SKM-1 treated with dmso at 0.1 percent for 144 hours (cell line): Measurements from ENCODE around the gene LYG1.
"Not testable (repeated sequence)": the region's sequence is repeated elsewhere in the genome, so short reads cannot be mapped to it uniquely, and the experiment has no call there.

Source experiments
- DNase-seq: peaks from one replicate; lab custom pipeline; 2025; ENCODE audit not compliant: unreplicated experiment; lab: John Stamatoyannopoulos, UW

The LYG1 gene

GRCh38 chr2:99278195-99278765 is 22.7 kb downstream of the LYG1 start:
- not testable (repeated sequence) for DNase-seq

DNA sequence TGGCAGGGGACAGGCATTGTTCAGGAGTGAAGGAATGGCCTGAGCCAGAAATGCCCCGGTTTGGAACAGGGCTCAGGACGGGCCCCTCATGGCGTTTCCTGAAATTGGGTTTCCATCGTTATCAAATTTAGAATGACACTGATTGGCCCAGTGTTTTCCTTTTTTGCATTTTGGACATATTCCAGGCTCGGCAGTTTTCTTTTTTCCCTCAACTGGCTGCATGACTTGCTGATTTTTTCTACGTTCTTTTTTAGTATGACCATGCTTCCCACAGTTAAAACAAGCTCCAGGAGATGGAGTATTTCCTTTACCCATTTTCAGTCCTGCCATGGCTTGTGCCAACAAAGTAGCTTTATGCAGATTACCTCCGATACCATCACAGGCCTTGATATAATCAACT is 25.1 kb downstream of the LYG1 start:
- DNase-seq: no peak

DNA sequence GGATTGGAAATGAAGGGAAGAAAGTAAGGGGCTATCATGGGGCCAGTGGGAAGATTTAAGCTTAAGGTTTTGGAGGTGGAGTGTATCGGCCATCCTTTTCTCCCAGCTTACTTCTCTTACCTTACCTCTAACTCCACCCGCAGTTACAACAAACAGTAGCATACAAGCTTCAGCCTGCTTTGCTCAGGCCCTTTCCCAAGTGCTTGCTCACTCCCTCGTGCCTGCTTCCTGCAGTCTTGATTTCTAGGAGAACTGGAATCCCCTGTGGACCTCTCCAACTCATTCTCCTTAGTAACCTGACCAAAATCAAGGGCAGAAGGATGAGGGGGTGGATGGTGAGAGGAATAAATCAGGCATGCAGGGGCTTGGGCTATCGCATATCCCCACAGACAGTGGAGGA is 39.8 kb downstream of the LYG1 start:
- DNase-seq: no peak

- DNase-seq: no peak
Measured at GRCh38 chr2:99260184-99260583, 40.8 kb downstream of the LYG1 start.

DNA sequence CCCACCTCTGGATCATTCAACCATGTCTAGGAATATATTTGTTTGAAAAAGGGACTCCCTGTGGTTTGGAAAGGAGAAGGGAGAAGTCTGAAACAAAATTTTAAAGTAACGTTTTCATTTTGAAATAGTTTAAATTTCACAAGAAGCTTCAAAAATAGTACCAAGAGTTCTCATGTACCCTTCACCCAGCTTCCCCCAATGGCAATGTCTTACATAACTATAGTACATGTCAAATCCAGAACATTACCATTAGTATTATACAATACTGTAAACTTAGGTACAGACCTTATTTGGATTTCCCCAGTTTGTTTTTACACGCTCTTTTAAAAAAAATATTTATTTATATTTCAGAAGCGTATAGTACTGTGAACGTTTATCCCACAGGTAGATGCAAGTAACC is 41.5 kb downstream of the LYG1 start:
- DNase-seq: no peak

GRCh38 chr2:99256677-99257076 is 44.3 kb downstream of the LYG1 start:
- no peak for DNase-seq

- no peak for DNase-seq
Measured at GRCh38 chr2:99255491-99256318, 45.3 kb downstream of the LYG1 start, which contains the start of gene LYG2. Gene LYG2 (minus strand): TSS chr2:99255666. CDS start chr2:99254260, 1,406 bp downstream.

DNA sequence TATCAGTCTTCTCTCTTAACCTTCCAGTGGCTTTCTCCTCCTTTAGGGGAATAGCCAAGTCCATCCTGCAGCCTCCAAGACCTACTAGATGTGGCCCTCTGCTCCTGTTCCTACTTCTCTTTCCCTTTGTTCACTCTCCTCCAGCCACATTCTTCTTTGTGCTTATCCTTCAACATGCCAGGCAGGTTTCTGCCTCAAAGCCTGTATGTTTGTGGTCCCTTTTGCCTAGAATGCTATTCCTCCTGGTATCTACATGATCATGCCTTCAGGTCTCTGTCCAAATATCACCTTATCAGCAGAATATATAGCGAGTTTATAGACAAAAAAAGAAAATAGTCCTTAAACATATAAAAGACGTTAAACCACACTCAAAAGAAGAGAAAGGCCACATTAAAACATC is 51.0 kb downstream of the LYG1 start:
- no peak for DNase-seq

DNA sequence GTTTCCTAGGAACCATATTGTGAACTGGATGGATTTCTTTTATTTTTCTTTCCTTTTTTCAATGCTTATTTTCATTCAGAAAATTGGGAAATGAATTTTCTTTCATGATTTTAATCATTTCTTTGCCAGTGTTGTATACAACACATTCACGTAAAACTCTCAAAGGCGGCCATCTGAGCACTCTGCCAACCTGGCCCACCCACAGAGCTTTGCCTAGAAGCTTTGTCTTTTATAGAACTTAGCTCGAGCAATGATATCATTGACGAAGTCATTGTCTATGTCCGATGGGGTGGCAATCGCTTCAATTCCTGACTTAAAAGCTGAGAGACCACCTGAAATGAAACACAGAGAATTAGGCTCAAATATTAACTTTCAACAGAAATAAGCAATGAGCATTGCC is 58.8 kb downstream of the LYG1 start:
- DNase-seq: no peak

DNA sequence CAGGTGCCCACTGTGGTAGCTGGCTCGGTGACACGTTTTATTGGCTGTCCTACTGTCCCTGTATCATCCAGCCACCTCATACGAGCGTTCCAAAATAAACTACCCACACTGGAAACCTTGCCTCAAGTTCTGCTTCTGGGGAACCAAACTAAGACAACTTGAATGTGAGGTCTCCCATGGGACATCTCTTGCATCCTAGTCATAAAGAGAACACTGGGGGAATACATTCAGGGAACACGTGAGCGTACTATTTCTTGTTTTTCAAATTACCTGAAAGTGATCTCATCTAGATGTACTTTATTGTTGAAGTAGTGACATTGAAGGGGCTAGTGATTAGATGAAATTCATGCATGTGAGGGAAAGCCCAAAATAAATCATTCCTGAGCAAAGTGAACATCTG is 60.6 kb downstream of the LYG1 start:
- DNase-seq: no peak

DNA sequence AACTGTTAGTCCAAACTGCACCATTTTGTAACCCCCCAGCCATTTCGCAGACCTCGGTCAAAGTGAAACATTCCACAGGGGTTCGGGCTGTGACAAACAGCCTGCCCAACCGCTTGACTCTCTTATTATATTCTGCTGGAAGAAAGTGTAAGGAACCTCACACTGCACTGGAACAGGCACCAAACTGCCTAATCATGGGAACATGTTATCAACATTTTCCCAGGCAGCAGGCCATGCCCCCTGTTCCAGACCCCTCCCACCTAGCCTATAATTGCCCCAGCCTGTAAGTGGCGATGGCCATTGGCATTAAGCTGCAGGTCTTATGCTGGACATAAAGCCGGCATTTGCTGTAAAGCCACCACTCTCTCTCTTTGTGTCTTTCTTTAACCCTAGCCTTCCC is 62.4 kb downstream of the LYG1 start:
- no peak for DNase-seq
